IPS-18c (cell line): ENCODE measurements around the gene CEP95.

Experiments
- H3K4me3 ChIP-seq: 2 replicates; pipeline ENCODE4 v1.7.0; 2013; ENCODE audit warnings: low read depth, mild to moderate bottlenecking, low read length, moderate library complexity; ENCODE audit not compliant: insufficient read depth
- H3K9me3 ChIP-seq: one replicate; pipeline ENCODE4 v1.6.1; 2013; ENCODE audit warnings: mild to moderate bottlenecking, low read length, moderate library complexity; ENCODE audit not compliant: control insufficient read depth, insufficient read depth

Gene CEP95

GRCh38 chr17:64580384-64581315, 73.9 kb downstream of the CEP95 start:
- H3K9me3 ChIP-seq, result no peaks in the 10 kb centered on the region
- no peak overlapping the region for H3K4me3 ChIP-seq

DNA sequence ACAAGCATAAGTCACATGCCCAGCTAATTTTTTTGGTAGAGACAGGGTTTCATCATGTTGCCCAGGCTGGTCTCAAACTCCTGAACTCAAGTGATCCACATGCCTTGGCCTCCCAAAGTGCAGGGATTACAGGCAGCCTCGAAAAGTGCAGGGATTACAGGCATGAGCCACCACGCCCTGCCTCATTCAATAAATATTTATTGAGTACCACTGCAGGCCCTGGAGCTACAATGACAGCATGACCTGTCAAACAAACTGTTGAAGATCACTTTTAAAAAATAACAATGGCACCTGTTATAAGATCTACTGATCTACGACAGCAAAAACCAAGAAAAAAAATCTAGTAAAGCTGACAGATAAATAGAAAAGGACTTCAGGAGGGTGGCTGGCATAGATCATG, 76.3 kb downstream of the CEP95 start:
- Histone ChIP-seq H3K9me3 (no peaks in the 10 kb centered on the region), H3K4me3 (no peak overlapping the region)

DNA sequence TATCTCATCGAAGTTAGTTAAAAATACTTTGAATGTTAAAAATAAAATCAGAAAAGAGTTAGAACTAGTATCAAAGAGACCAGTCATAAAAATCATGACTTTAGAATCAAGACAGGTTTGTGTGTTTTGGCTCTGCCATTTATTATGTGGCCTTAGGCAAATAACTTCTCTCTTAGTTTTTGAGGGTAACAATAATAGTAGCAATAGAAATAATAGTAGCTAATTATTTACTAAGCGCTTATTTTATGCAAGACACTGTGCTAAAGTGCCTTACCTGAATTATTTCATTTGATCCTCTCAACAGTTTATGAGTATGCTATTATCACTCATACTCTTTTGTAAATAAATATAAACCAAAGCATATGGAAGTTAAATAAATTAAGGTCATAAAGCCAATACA, 78.4 kb downstream of the CEP95 start:
- Histone ChIP-seq H3K4me3 (no peak overlapping the region), H3K9me3 (no peaks in the 10 kb centered on the region)
